ENCODE results near the gene MZF1.
"Not testable (repeated sequence)": the region's sequence is repeated elsewhere in the genome, so short reads cannot be mapped to it uniquely, and the experiment has no call there.

Gene MZF1

DNA sequence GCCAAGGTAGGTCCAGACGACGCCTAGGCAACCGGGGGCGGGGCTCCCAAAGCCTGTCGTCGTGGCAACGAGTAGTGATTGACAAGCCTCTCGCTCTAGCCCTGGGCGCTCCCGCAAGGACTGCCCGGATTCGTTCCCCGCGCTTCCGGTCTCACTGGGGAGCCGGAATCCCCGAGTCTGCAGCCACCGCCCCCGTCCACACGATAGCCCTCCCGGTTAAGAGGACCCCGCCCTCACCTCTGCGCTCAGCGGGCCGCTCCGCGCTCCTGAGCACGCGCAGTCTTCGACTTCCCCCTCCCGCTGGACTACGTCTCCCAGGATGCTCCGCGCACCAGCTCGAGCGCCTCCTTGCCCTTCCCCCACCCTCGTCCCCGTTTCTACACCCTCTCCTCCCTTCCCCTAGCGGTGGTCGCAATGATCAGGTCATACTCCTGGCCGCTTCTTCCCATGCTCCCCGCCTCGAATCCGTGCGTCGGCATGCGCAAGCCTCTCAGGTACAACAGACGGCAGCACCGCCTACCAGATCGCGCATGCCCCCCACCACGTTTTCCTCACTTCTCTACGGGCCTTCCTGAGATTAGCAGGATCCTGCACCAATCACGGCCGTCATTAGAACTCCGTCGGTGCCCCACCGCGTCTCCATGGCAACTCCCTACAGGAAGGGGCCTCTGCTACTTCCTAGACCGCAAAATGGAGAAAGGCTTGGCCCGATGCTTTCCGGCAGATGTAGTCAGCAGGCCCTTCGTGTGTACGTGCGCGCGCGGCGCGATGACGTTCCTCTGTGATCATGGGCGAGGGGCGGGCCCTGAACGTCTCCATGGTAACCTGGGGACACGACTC lies at the start of gene MZF1:
MZF1 (minus strand) TSS at position 518 of the 840 bp plus-strand sequence. CDS start 1,946 bp downstream, outside the sequence.
- DNase-seq = no peak

GRCh38 chr19:58607213-58607612 lies 34.1 kb upstream of the MZF1 start:
- DNase-seq = not testable (repeated sequence)

DNA sequence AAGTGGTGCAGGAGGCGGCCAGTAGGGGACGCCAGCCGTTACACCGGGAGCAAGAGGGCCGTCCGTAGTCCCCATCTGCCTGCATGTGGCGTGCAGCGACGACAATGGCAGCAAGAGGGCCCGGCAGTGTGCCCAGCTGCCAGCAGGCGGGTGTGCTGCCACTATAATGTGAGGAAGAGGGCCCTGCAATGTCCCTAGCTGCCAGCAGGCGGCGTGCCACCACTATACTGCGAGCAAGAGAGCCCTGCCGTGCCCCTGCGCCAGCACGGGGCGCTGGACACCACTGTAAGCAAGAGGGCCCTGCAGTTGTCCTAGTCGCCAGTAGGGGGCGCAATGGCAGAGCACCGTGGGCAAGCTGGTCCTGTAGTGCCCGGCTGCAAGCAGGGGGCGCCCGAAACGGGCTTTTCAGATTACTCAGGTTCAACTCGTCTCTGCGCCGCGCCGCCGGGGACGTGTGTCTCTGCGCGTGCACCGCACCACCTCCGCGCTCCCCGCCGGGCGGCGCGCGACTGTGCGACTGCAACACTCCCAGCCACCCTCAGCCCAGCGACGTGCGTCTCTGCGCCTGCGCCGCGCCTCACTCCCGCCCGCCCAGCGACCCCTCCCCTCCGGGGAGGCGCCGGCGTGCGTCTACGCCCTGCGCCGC lies 33.2 kb upstream of the MZF1 start:
- DNase-seq = not testable (repeated sequence)

GRCh38 chr19:58586133-58586765 lies 13.1 kb upstream of the MZF1 start:
- DNase-seq = no peak

DNA sequence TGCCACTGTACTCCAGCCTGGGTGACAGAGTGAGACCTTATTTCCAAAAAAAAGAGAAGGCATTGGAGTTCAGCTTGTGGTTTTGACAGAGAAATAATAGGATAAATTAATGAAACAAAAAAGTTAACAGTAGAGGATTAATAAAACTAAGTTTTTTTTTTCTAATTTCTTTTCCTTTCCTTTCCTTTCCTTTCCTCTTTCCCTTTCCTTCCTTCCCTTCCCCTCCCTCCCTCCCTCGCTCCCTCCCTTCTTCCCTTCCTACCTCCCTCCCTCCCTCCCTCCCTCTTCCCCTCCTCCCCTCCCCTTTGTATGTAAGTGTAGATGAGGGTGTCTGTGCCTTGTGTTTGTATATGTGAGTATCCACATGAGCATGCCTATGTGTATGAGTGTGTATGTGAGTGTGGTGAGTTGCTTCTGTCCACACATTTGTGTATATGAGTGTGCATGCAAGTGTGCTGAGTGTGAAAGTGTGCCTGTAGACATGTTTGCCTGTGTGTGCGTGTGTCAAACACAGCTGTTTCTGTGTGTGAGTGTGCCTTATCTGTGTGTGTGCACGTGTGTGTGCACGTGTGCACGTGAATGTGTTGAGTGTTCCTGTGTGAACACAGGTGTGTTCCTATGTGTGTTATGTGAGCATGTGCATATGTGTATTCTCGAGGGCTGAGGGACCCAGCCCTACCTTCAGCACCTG lies 12.5 kb upstream of the MZF1 start:
- no peak for DNase-seq

- no peak for DNase-seq
Observed at GRCh38 chr19:58584498-58585441, 11.6 kb upstream of the MZF1 start.

DNA sequence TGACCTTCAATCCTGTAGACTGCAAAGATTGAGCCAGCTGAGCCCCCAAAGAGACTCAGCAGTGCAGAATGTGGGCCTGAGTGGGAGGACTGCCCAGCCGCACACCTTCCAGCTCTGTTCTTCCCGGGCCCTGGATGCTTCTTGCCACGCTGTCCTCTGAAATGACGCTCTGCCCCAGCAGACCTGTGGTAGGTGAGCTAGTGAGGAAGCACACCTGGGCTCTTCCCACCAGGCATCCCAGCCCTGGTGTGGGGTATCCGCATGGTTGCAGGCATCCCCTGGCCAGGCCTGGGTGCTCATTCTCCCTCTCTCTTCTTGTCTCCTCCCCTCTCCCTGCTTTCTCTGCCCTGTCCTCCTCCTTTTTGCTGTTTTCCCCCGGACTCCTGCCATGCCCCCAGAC lies 9.8 kb upstream of the MZF1 start:
- DNase-seq = no peak

GRCh38 chr19:58581227-58582141 lies 8.3 kb upstream of the MZF1 start:
- no peak for DNase-seq

DNA sequence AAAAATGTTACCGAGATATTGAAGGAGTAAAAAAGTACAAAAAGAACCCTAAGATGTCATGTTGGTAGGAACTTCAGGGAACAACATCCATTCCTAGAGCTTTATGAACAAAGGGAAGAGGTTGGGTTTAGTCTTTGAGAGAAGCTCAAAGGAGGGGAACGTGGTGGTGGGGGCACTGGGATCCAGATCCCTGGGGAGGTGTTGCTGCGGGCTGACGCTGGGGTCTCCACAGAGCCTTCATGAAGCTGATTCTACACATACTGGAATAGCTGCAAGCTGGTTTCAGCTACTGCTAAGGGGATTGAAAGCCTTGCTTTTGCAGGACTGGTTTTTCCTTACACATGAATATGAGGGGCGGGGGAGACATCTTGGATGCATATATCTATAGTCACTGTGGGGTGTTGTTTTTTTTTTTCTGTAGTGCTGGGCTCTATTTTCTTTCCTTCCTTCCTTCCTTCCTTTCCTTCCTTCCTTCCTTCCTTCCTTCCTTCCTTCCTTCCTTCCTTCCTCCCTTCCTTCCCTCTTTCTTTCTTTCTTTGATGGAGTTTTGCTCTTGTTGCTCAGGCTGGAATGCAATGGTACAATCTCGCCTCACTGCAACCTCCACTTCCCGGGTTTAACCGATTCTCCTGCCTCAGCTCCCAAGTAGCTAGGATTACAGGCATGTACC lies 6.5 kb upstream of the MZF1 start:
- no peak for DNase-seq

DNA sequence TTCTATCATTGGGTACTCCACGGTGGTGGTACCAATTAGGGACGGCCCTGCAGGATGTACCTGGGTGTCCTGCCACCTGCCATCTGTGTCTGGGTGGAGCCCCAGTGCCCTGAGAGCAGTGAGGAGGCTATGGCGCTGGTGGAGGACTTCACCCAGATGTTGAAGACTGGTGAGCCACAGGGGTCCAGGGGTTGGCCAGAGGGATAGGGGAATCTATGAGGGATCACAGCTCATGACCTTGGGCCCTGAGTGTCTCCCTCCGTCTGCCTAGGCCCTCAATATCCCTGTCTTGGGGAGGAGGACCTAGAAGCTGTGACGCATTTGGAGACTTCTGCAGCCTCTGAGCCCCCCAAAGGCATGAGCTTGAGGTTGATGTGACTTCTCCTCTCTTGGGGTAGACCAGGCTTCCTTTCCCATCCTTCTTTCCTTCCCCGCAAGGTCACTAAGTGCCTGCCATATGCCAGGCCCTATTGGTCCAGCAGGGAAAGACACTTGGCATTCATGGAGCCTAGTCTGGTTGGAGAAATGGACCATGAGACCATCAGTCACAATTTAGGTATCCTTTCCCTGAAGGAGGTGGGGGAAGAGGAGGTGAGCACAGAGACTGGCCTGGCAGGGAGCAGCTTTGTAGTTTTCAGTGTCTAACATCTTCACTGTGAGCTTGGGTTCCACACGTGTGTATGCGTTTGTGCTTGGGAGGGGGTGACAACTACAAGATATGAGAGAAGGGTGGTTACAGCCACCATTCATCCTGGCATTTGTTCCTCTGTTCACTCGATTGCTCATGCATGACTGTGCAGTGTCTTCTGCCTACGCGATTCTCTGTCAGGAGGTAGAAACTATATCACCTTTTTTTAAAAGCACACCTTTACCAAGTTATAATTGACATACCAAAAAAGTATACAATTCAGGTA lies 5.1 kb upstream of the MZF1 start:
- DNase-seq = no peak

- DNase-seq = not testable (repeated sequence)
Observed at GRCh38 chr19:58577581-58577980, 4.4 kb upstream of the MZF1 start.

DNA sequence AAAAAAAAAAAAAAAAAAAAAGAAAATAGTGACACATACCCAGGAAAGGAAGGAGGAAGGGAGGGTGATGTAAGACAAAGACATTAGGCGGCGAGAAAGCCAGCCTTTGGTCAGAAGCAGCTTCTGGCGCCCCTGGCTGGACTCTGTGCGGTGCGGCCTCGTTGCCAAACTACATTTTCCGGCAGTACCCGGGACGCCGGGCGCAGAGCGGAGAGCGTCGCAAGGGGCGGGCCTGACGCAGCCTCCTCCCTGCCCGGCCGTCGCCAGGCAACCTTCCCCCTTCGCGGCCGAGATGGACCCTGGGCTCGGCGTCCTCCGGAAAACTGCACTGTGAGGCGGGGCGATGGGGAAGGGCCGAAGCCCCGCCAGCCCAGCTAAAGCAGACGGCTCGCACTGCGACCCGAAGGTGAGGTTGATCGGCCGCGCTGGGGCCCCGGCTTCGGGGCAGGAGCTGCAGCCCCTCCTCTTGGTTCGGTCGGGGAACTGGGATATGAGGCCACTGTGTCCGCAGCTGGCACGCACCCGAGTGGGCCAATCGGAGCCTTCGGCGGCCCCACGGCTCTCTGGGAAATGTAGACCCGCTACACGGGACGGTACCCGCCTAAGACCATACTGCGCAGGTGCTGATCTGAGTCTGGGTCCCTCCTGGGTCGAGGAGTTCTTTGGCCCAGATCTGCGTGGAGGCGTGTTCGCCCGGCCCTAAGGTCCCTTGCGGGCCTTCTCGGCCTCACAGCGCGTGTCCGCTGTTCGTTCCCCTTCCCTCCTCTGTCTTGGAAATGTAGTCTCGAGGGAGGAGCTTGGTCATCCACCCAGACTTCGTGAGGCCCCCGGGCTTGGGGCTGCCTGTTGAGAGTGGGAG lies 2.3 kb upstream of the MZF1 start:
- no peak for DNase-seq

- no peak for DNase-seq
Observed at GRCh38 chr19:58573658-58574164, 576 bp upstream of the MZF1 start.

- DNase-seq = no peak
Observed at GRCh38 chr19:58572026-58572817, 913 bp downstream of the MZF1 start.

- DNase-seq = no peak
Observed at GRCh38 chr19:58571575-58571947, 1.6 kb downstream of the MZF1 start.

- DNase-seq = no peak
Observed at GRCh38 chr19:58570770-58571574, 2.2 kb downstream of the MZF1 start.

Data from SW 1271 (cell line).